ENCODE measurements around the gene ANKRD40. TPM values are rescaled to one million over a fixed set of nuclear protein-coding genes. Genes with fewer than 3 reads are reported as not detected.

Gene ANKRD40
- total RNA-seq, 2 donors from 2014 or later: 20.1 to 25.1 TPM

- Histone ChIP-seq H3K9me3 (no peaks in the 10 kb centered on the region), H3K36me3 (no peaks in the 10 kb centered on the region), H3K27me3 (no peaks in the 10 kb centered on the region), H3K9ac (ENCODE audit: low read depth in 2 of 2, low read length in 2 of 2) (no peak overlapping the region), H3K4me1 (no peaks in the 10 kb centered on the region), H3K27ac (no peak overlapping the region), H3K4me3 (no peak overlapping the region)
- TF ChIP-seq CTCF (IDR thresholded peaks at IDR 0.05): no peak
- intact Hi-C loops (cut with DNase I): no loop called here
- no peak for DNase-seq
Measured at GRCh38 chr17:50651661-50652060, 56.1 kb downstream of the ANKRD40 start.

- no peak overlapping the region for H3K9ac ChIP-seq (ENCODE audit: low read depth in 2 of 2, low read length in 2 of 2)
- no peak for DNase-seq
- no peaks in the 10 kb centered on the region for H3K4me1 ChIP-seq
- no peak overlapping the region for H3K27ac ChIP-seq
- no peak for TF ChIP-seq CTCF (IDR thresholded peaks at IDR 0.05)
- no peaks in the 10 kb centered on the region for H3K27me3 ChIP-seq
- H3K36me3 ChIP-seq: no peaks in the 10 kb centered on the region
- intact Hi-C loops (cut with DNase I): no loop called here
- H3K9me3 ChIP-seq: no peaks in the 10 kb centered on the region
- no peak overlapping the region for H3K4me3 ChIP-seq
Measured at GRCh38 chr17:50649042-50649908, 58.4 kb downstream of the ANKRD40 start.

- H3K36me3 ChIP-seq: no peaks in the 10 kb centered on the region
- H3K4me1 ChIP-seq: no peaks in the 10 kb centered on the region
- H3K4me3 ChIP-seq: no peak overlapping the region
- DNase-seq: no peak
- no peaks in the 10 kb centered on the region for H3K27me3 ChIP-seq
- intact Hi-C loops (cut with DNase I): no loop called here
- H3K9ac ChIP-seq (ENCODE audit: low read depth in 2 of 2, low read length in 2 of 2): no peak overlapping the region
- no peak overlapping the region for H3K27ac ChIP-seq
- H3K9me3 ChIP-seq: no peaks in the 10 kb centered on the region
- TF ChIP-seq CTCF (IDR thresholded peaks at IDR 0.05): no peak
Measured at GRCh38 chr17:50647187-50647586, 60.5 kb downstream of the ANKRD40 start.

GRCh38 chr17:50645748-50646682 is 61.7 kb downstream of the ANKRD40 start:
- peaks cover 1% of the 10 kb centered on the region for H3K4me1 ChIP-seq
- H3K27ac ChIP-seq: no peak overlapping the region
- intact Hi-C loops (cut with DNase I): no loop called here
- H3K27me3 ChIP-seq: no peaks in the 10 kb centered on the region
- H3K9me3 ChIP-seq: no peaks in the 10 kb centered on the region
- H3K4me3 ChIP-seq: no peak overlapping the region
- no peak overlapping the region for H3K9ac ChIP-seq (ENCODE audit: low read depth in 2 of 2, low read length in 2 of 2)
- no peak for DNase-seq
- H3K36me3 ChIP-seq: no peaks in the 10 kb centered on the region
- no peak for TF ChIP-seq CTCF (IDR thresholded peaks at IDR 0.05)

Other genes starting within 250 kb of the ANKRD40 start
- gene CHAD, start 239.0 kb downstream of the ANKRD40 start, total RNA-seq: 1 to 10 TPM; 1.8 to 3.6 TPM
- gene RSAD1, start 229.1 kb downstream of the ANKRD40 start, total RNA-seq: 10 to 100 TPM; 22.2 to 29.3 TPM
- 1 to 10 TPM in 1 of 2 donors, under 1 TPM in 1; 0.56 to 2.8 TPM for gene MYCBPAP, start 199.5 kb downstream of the ANKRD40 start, total RNA-seq
- 10 to 100 TPM; 18.3 to 79.8 TPM for gene EPN3, start 175.2 kb downstream of the ANKRD40 start, total RNA-seq
- 10 to 100 TPM; 41.6 to 53.1 TPM for gene SPATA20, start 160.7 kb downstream of the ANKRD40 start, total RNA-seq
- gene CACNA1G, start 147.2 kb downstream of the ANKRD40 start, total RNA-seq: under 1 TPM; 0.07 to 0.19 TPM
- 100 to 1,000 TPM; 187 to 226 TPM for gene ABCC3, start 73.0 kb downstream of the ANKRD40 start, total RNA-seq
- 10 to 100 TPM; 73.0 to 88.3 TPM for gene LUC7L3, start 11.7 kb upstream of the ANKRD40 start, total RNA-seq
- gene ANKRD40CL, start 59.6 kb upstream of the ANKRD40 start, total RNA-seq: 10 to 100 TPM; 44.9 to 54.5 TPM
- under 1 TPM; 0.10 to 0.13 TPM for gene WFIKKN2, start 127.7 kb upstream of the ANKRD40 start, total RNA-seq
- gene TOB1, start 158.4 kb upstream of the ANKRD40 start, total RNA-seq: 100 to 1,000 TPM; 116 to 169 TPM